HG03196 (cell line): ENCODE results near the gene GREM1.
A peak's percentile ranks its signal among the peaks of the same experiment; 100 is the strongest.

ENCODE experiments used
- ATAC-seq: cut with Tn5 transposase; IDR thresholded peaks from one replicate; pipeline ENCODE4 v1.9.1; 2021; ENCODE audit not compliant: unreplicated experiment

Gene GREM1

DNA sequence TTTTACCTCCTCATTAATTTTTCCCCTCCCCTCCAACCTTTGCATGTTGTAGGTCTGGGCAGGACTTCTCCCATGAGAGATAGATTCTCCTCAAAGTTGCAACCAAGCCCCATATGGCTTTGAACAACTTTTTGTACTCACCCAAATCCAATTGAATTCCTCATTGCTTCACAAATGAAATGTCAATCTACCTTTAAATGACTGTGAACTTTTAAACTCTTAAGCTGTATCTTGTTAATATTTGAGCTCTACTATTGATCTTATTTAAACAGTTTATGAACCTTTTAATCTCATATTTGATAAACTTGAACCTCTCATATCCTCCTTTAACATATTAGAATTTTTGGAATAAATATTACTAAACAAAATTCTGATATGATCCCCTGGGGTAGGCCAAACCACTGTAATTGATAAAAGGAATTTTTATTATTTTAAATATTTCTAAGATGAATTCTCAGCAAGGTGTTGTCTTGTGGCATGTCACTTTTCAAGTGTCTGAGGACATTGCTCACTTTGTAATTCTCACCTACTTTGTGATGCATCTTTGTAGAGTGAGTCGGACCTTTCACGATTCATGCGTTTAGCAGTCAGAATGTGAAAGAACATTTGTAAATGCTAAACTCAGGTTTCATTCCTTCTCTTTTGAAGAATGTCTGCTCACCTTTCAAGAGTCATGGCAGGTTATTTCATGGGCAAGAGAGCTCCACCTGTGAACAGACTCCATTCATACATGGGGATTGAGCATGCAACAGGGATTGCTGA is 23.4 kb upstream of the GREM1 start:
- no peak for ATAC-seq

- ATAC-seq, result no peak
Measured at GRCh38 chr15:32698773-32699390, 18.9 kb upstream of the GREM1 start.

DNA sequence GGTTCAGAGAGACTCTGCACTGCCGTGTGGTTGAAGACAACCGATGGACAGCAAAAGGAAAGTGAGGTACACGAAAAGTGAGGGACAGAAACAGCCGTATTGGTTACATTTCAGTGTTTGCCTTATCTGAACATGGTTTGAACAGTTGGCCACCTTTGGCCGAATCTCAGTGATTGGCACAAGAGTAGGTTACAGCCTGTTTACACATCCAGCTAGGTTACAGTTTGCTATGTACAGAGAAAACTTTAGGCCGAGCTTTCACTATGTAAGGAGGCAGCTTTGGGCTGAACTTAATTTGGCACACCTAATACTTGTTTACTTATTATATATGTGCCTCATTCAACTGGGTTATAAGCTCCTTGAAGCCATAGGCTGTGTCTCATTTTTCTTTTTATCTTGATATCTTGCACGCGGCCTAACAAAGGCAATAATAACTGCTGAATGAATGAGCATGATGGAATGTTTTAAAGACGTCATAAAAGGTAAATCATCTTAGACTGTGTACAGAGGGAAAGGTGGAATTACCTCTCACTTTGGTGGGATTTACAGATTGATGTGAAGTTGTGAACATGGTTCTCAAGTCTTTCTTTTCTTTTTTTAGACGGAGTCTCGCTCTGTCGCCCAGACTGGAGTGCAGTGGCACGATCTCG is 17.2 kb upstream of the GREM1 start:
- ATAC-seq, result no peak

DNA sequence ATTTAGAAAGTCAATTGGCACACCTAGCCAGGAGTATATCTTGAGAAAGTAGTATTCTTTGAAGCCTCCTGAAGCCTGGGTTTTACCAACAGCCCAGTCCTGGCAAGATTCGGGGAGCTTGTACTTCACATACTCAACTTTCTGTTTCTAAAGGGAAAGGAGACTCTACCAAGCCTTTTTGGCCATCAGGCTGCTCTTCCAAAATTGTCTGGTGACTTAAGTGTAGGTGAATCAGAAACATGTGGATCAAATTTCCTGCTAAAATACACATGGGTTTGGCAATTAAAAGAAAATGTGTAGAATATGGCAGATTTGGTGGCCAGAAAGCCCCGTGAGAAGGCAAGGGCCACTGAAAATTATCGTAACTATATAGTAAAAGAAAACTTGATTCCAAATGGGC is 15.9 kb upstream of the GREM1 start:
- no peak for ATAC-seq

DNA sequence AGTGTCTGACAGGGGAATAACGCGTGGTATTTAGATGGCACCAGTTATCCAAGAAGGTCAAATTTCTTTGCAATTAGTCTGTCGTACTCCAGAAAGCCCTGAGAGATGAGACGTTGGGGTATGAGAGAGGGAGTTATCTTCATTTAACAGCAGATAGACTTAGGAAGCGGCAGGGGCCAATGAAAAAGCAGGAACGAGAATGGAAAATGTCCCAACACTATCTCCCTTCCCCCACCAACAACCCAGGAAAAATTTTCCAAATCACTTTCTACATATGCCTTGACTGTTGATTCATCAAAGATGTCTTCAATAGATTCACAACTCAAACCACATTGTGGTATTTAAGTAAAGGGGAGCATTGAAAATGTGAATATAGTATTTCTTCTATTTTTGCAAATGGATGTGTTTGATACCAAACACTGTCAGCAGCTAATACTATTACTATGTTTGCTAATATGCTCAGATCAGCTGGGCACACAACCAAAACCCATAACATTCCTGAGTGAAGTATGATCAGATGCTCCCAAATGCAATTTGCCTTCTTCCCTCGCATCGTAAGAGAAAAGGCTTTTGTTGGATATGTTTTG is 13.3 kb upstream of the GREM1 start:
- no peak for ATAC-seq

DNA sequence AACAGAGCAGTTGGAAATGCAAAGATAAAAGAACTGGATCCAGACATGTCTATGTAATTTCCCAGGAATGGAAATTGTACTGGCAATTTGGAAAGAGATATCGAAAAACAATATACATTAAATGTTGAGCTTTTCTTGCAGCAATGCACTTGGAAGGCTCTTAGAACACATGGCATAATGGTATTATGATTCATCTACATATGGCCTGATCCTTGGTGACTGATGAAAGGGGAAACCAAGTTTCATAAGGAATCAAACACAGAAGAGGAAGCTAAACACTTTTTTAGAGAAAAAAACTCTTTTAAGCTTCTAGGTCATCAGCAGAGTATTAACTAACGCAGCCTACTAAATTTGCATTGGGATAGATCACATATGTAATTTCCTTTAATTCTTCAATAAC is 12.4 kb upstream of the GREM1 start:
- ATAC-seq, result no peak

DNA sequence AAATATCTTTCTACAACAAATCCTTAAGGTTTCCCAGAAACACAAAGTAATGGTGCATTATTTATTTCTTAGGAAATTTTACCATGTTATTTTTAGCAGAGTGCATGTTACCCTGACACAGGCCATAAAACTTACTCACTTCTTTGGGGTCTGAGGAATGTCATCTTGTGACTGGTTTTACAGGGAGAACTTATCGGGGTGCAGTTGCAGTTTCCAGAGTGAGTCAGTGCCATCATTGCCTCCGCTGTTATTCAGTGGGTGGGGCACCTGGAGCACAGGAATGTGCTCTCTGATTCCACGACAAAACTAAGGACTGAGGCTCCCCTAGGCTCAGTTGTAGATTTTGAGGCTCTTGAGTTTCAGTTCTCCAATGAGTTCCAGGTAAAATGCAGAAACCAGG is 11.1 kb upstream of the GREM1 start:
- no peak for ATAC-seq

GRCh38 chr15:32707436-32707835 is 10.4 kb upstream of the GREM1 start:
- no peak for ATAC-seq

DNA sequence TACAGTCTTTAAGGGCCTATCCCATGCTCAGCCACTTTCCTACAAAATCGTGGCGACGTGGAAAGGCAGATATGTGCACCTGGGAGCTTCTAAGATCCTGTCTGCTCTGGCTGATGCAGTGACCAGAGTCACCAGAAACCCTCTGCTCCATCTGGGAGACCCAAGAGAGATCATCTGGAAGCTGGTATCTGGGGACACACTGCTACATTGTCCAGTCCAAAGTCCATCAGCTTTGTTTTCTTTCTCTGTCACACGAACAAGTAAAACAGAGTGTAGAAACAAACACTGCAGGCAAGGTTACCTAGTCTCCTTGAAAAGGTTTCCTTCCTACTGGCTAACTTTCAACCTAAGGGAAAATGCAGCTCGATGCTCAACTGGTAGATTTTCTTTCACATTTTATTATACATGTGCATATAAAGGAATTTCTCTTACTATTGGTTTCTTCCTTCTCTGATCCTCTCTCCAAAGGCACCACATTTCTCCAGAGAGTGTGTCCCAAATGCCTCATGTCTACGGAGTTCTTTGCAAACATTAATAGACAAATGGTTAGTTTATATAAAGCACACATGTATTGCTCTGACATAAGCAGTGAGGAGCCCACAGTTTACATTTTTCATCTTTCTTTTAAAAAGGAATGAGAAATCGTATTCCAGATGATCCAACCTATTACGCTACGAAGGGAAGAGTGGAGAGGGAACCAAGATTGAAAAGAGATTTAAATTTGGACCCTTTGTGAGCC is 8.3 kb upstream of the GREM1 start:
- ATAC-seq, result no peak

DNA sequence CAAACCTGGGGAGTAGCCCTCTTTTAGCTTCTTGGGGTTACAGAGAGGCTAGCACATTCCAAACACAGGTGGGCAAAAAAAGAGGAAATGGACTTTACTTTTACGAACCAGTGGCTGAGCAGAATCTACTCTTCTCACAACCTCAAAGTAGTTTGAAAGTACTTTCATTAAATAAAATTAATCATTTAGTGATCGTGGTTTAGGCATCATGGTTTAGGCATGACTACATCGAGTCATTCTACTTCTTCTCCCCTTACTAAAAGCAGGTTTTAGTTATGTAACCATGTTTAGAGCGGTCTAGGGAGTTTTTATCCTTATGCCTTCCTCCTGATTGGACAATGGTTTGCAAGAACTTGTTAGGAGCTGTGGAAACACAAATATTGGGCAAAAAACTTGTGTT is 2.5 kb upstream of the GREM1 start:
- ATAC-seq, result no peak

DNA sequence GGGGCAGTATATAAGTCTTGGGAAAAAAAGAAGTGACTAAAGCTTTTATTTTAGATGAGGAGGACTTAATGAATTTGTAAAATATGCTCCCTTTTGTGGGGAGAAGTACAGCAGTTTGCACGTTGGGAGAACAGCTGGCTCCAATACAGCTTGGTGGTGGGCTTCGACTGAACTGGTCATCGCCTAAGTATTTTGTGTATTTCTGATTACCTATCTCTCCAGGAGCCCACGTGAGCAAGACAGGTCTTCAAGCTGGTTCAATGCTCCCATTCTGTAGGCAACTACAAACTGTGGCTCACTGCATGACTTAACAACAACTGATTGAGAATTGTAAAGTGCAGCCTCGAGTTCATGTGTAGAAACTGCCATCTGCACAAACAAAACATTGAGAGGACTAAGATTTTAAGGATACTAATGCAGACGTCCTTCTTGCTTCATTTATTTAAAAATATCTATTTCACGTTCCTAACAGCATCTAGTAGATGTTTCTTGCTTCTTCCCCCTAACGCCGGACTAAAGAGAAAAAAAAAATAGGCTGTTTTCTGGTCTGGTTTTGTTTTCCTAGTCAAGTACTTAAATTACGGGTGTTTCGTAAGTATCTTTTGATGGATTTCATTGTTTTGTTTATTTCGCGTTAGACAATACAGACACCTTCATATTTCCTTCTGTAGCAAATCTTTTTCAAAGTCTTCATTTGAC is 1.4 kb upstream of the GREM1 start:
- ATAC-seq, result no peak

DNA sequence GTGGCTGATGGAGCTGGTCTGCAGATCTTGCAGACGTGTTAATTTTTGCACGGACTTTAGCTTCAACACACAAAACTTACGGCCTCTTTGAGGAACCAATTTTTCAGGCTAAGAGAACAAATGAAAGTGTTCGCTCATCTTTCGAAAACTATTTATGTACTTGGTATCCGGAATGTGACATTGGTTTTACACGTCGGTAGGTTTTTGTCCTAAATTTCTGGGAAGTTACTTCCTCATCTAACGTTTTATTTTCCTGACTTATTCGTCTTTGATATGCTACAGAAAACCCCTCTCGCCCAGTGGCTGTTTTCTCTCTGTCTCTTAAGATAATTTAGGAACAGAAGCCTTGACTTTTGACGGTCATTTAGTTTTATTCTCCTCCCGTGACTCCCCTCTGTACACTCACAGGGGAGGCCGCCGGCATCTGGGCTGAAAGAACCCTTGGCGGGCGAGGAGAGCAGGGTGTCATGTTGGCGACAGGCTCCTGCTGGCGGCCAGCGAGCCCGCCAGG is 834 bp upstream of the GREM1 start:
- no peak for ATAC-seq

GRCh38 chr15:32718227-32718820 is 520 bp downstream of the GREM1 start:
- no peak for ATAC-seq

- no peak for ATAC-seq
Measured at GRCh38 chr15:32718821-32719716, 1.3 kb downstream of the GREM1 start.

- ATAC-seq, result no peak
Measured at GRCh38 chr15:32721596-32721995, 3.8 kb downstream of the GREM1 start.

- ATAC-seq, result no peak
Measured at GRCh38 chr15:32722136-32722535, 4.3 kb downstream of the GREM1 start.

DNA sequence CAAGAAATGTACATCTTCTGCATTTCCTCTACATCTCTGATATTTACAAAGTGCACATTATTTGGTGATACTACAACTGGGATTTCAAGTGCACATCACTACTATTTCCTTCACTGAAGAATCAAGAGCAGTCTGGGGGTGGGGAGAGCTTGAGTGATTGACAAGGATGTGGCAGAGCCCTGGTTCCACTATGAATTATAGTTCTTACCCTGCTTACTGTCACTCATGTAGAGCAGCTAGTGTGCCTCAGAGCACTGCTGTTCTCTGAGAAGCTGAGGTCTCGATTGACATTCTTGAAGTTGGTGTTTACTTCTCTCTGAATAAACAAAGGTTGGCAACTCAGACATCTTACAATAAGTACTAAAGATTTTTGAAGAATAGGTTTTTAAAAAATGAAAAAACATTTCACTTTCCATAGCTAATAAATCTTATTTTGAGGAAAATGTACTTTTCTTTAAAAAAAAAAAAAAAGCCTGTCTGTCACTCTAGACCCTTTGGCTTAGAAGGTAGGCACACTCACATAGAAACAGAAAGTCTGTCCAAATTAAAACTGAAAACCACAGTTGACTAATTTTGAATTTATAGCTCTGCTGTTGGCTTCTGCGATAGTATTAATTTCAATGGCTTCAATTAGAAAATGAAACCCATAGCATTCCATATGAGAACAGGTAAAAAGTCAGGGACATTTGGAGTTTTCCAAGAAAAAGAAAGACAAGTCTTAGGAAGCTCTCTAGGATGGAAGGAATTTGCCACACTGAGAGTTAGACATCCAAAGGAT is 5.6 kb downstream of the GREM1 start:
- peak; percentile 92 for ATAC-seq

DNA sequence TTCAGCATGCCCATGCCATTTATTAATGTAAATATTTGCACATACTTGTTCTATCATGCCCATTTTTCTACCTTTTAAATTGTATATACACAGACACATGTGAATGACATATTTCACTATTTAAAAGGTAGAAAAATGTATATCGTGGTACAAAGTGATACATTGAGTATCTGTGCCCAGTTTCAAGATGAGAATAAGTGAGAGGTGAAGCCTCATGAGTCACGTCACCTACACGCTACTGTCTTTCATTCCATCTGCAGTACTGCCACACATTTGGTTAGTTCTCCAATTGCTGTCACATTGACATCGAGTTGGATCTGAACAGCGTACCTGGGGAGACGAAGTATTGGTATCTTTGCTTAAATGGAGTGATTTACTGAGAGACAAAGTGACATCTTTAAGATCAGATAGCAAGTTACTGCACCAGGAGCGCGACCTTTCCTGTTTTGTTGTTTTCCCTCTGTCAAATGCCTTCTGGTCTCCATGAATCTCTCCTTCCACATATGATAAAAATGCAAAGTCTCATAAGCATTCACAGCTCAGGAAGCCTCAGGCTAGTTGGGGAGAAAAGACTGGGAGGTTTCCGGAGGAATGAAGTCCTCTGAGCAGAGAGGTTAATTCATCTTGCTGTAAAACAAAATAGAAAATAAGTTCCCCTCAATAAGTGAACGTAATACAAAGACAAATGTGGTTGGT is 12.0 kb downstream of the GREM1 start:
- ATAC-seq, result no peak
